Activated CD8-positive, alpha-beta memory T cell treated with anti-CD3 and anti-CD28 coated beads for 1 hour (primary cell): ENCODE data around the gene SYMPK.

ENCODE experiments used
- DNase-seq, 2 donors: peaks; one replicate each; pipeline ENCODE4 v3.0.0-alpha.2; 2020; ENCODE audit warnings: low read depth in 1 of 2; ENCODE audit errors: extremely low read depth in 1 of 2

SYMPK gene

GRCh38 chr19:45782820-45783785 is 79.8 kb downstream of the SYMPK start:
- no peak for DNase-seq

- no peak for DNase-seq
These were observed 80.7 kb downstream of the SYMPK start, which contains the start of gene DMPK for GRCh38 chr19:45782162-45782691. TSS of gene DMPK (minus strand) at chr19:45782490. CDS start at chr19:45782352, 138 bp downstream.

DNA sequence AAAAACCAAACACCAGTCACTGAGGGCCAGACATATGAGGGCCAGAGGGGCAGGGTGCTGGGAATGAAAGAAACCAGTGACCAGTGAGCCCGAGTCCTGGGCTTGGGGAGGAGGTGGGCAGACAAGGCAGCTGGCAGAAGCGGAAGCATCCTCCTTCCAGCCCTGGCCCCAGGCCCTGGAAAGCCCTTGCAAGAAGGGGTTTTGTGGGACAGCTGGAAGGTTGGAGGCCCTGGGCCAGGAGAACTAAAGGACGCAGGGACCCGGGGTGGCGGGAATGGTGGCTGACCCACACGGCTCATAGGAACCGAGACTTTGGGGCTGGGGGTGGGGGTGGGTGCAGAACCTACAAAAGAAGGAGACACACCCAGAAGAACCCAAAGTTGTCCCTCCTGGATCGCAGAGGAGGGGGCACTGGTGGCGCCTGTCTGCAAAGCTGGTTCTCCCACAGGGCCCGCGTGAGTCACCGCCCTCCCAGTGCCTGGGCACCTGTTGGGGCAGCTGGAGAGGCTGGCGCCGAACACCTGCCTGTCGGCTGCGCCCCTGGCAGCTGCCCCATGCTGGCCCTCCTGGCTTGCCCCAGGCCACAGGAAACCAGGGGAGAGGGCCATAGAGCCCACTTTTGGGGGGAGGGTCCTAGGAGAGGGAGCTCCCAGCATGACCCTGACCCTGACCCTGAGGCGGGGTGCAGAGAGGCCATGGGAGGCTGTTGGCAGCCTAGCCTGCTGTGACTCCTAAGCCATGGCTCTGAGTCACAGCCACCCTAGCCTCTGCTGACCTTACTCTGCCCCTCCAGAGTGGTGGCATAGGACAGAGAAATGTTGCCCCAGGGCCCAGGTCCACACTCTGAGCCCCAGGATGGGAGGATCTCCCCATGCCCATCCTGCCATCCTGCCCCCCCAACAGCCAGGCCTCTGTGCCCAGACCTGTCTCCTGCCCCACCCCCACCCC is 81.5 kb downstream of the SYMPK start:
- DNase-seq = no peak

DNA sequence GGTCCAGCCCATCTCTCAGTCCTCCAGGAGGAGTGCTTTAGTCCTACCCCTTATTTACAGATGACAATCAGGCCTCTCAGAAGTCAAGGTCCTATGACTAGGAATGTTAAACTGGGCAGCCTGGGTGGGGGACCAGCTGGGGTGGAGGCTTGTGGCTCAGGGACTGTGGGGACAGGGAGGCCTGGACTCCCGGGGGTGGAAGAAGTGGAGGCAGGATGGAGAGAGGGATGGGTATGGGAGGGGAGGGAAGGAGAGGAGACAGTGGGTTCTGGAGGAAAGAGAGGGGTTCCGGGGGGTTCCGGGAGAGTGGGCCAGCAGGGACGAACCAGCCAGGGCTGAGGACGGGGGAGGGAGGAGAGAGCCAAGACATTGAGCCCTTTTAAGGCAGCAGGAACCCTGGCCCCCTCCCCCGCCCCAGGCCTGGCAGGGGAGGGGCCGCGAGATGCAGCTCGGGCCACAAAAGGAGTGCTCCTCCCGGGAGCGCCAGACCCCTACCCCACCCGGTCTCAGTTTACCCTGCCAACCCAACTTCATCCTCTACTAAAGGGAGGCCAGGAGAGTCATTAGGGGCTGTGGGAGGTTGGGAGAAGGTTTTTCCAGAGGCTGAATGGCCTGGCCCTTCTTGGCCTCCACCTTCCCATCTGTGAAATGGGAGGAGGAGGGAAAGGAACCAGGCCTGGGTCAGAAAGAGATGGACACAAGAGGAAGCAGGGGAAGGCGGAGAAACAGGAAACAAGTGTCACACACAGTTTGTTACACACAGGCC is 82.3 kb downstream of the SYMPK start:
- DNase-seq = no peak

- DNase-seq = no peak
These were observed 82.8 kb downstream of the SYMPK start for GRCh38 chr19:45780146-45780447.

DNA sequence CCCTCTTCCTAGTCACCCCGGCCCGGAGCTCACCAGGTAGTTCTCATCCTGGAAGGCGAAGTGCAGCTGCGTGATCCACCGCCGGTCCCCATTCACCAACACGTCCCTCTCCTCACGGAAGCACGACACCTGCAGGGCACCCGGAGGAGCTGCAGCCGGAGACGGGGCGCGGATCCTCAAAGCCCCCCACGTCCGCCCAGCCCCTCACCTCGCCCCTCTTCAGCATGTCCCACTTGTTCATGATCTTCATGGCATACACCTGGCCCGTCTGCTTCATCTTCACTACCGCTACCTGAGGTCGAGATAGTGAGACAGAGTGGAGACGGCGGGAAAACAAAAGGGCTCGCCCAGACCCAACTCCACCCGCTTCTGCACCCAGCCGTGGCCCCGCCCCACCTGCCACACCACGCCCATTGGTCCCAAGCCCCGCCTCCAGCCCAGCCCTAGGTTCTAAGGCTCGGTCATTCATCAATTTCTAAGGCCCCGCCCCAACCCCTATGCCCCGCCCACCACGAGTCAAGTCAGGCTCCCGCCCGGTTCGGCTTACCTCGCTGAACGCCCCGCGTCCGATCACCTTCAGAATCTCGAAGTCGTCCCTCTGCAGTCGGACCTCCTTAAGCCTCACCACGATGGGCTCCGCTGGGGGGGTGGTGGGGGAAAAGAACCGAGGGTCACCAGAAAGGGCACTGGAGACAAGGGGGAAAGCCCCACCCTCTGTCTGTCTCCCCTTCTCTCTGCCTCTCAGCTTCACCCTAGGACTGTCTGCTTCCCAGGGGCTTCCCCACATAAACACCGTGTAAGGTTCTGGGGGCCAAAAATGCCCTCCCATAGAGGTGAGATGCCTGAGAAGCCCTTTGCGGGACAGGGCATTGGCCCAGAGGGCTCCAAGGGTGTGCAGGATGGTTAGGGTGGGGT is 83.5 kb downstream of the SYMPK start:
- DNase-seq = peak; percentile 40 to 58

- DNase-seq = no peak
These were observed 84.8 kb downstream of the SYMPK start for GRCh38 chr19:45778010-45778661.

GRCh38 chr19:45777395-45777961 is 85.5 kb downstream of the SYMPK start:
- no peak for DNase-seq

DNA sequence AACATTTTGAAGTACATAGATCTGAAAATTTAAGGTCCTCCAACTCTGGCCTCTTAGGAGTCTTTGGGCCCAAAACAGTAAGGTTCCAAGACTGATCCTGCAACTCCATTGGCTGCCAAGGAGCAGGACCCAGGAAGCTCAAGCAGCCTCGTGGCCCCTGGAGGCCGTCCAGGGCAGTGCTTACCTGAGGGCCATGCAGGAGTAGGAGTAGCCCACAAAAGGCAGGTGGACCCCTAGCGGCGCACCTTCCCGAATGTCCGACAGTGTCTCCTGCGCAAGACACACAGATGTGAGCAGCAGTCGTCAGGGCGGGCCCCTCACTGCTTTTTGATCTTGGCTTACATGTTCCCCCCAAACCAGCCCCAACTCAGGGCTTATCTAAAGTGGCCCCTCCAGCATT is 88.2 kb downstream of the SYMPK start:
- no peak for DNase-seq

DNA sequence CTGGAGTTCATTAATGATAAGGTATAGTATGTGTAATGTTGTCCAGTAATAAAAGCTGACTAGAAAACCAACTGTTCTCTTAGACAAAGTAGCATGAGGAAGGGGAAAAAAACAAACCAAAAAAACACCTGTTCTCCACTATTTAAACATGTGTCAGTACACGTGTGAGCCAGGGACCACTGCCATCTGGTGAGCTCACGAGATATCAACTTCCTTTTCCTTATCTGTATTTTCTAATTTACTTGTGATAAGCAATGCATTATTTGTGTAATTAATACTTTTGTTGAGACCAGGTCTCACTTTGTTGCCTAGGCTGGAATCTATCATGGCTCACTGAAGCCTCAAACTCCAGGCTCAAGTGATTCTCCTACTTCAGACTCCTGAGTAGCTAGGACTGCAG is 89.6 kb downstream of the SYMPK start:
- no peak for DNase-seq

DNA sequence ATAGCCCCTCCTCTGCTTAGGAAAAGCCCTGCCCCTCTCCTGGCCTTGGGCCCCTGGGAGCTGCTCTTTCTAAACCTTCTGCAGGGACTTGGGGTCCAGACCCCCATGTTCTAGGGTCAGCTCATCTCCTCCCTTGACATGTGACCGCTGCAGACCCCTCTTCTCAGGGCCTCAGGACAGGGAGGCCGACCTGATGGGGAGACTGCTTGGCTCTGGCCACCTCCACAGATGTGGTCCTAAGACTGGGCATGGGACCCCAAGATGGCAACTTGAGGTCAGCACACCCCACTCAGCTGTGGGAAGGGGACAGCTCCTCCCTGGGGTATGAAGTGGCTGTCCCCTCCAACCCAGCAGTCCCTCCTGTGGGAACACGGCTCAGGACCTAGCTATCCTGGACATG is 90.0 kb downstream of the SYMPK start:
- DNase-seq = no peak

DNA sequence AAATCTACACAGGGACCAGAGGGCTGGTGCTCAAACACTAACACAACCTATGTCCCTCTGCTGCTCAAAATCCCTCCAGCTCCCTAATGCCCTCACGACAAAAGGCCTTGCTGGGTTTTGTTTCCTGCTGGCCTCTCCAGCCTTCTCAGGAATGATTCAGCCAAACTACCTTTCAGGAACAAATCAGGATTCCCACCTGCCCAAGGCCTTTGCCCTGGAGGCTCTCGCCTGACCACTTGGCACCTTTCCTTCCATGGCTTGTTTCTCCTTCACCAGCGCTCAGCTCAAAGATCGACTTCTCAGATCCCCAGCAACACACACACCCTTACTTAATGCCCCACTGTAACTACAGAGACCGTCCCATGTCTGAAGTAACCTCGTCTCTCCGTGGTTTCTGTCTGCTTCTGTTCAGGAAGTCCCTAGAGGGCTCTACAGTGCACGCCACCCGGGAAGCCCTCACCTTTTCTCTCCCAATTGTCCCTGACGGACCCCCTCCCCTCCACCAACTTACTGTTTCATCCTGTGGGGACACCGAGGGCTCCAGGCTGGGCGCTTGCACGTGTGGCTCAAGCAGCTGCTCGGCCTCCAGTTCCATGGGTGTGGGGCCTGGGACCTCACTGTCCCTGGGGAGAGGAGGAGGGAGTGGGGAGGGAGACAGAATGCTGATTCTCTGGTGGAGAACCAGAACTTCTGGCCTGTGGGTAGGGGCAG is 90.7 kb downstream of the SYMPK start:
- no peak for DNase-seq

GRCh38 chr19:45771311-45771933 is 91.5 kb downstream of the SYMPK start:
- DNase-seq = no peak

GRCh38 chr19:45770192-45771101 is 92.5 kb downstream of the SYMPK start:
- DNase-seq = peak; percentile 68 to 86

- no peak for DNase-seq
These were observed 93.1 kb downstream of the SYMPK start for GRCh38 chr19:45769821-45770191.

DNA sequence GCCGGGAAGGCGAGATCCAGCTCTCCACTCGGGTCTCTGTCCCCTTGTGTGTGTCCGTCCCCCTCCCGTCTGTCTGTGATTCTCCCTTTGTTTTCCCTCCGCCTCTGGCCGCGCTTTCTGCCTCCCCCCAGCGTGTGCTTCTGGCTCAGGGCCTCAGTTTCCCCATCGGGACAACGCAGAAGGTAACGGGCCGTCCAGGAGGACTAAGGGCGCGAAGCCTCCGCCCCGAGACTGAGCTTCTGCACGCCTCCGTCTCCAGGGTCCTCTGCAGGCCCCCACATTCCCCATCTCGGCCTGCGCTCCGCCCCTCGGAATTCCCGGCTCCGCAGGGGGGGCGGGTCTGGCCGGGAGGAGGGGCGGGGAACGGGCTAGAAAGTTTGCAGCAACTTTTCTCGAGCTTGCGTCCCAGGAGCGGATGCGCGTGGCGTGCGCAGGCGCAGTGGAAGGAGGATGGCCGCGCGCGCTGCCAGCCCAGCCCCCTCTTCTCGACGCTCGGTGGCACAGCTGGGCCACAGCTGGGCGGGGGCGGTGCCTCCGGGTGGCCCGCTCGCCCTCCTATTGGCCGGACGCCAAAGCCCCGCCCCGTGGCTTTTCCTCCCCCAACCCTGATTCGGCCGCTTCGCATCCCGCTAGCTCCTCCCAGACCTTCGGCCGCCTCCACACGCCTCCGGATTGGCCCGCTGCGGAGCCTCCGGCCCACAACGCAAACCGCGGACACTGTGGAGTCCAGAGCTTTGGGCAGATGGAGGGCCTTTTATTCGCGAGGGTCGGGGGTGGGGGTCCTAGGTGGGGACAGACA is 93.8 kb downstream of the SYMPK start, which contains the start of gene SIX5:
Gene SIX5 (minus strand): TSS at position 269 of the 799 bp plus-strand sequence. CDS start 408 bp downstream, outside the sequence.
- peak; percentile 77 to 85 for DNase-seq
